Measurements from ENCODE around the gene GNG10.

Gene GNG10

GRCh38 chr9:111628411-111628810, 33.0 kb upstream of the GNG10 start (continued):
- TF ChIP-seq ZNF138 (tag by site-specific recombination; IDR thresholded peaks at IDR 0.05; ENCODE audit: borderline replicate concordance) (no peak), TCF7L2 (IDR thresholded peaks at IDR 0.05; ENCODE audit: borderline replicate concordance, low read depth, low read length) (no peak), ZNF174 (tag by site-specific recombination; IDR thresholded peaks at IDR 0.05) (no peak)
- TF ChIP-seq, protein P1, sequence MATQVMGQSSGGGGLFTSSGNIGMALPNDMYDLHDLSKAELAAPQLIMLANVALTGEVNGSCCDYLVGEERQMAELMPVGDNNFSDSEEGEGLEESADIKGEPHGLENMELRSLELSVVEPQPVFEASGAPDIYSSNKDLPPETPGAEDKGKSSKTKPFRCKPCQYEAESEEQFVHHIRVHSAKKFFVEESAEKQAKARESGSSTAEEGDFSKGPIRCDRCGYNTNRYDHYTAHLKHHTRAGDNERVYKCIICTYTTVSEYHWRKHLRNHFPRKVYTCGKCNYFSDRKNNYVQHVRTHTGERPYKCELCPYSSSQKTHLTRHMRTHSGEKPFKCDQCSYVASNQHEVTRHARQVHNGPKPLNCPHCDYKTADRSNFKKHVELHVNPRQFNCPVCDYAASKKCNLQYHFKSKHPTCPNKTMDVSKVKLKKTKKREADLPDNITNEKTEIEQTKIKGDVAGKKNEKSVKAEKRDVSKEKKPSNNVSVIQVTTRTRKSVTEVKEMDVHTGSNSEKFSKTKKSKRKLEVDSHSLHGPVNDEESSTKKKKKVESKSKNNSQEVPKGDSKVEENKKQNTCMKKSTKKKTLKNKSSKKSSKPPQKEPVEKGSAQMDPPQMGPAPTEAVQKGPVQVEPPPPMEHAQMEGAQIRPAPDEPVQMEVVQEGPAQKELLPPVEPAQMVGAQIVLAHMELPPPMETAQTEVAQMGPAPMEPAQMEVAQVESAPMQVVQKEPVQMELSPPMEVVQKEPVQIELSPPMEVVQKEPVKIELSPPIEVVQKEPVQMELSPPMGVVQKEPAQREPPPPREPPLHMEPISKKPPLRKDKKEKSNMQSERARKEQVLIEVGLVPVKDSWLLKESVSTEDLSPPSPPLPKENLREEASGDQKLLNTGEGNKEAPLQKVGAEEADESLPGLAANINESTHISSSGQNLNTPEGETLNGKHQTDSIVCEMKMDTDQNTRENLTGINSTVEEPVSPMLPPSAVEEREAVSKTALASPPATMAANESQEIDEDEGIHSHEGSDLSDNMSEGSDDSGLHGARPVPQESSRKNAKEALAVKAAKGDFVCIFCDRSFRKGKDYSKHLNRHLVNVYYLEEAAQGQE (tag by site-specific recombination; IDR thresholded peaks at IDR 0.05), result no peak

DNA sequence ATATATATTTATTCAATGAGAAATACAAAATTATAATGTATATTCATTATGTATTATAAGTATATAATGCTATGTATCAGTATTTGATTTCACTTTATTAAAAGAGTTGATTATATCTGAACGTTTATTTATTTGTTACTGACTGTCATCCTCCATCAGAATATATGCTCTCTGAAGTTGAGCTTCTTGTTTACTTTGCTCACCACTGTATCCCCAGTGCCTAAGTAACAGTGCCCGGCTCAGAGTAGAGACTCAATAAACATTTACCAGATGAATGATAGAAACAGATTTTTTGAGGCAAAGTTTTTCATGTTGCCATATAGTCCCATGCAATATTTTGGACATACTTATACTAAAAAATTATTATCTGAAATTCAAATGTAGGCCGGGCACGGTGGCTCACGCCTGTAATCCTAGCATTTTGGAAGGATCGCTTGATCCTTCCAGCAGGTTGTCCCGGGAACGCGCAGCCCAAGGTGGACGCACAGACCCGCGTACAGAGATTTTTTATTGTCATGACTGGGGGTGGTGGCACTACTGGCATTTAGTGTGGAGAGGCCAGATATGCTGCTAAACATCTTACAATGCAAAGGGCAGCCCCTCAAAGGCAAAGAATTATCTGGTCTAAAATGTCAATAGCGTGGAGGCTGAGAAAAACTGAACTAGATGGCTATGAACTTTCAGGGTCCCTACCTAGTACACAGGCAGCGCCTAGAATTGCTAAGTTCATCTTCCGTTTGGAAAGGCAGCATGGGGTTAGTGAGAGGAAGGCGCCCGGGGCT, 31.0 kb upstream of the GNG10 start:
- CTCF ChIA-PET, result interaction anchor here (0.5 to 1.7 kb wide), 3 partner anchors 9 to 32 kb away, joined by 3 to 6 read pairs (median 4); no protein-coding TSS in a partner anchor
- TF ChIP-seq ZNF777 (tag by site-specific recombination; IDR thresholded peaks at IDR 0.05; ENCODE audit: borderline replicate concordance), result 0 out of 2 replicates have a peak, but pooled peaks have one; percentile 14
- TF ChIP-seq PRDM10 (tag by site-specific recombination; IDR thresholded peaks at IDR 0.05), result peak; percentile 93
- peak; percentile 86 for TF ChIP-seq ZNF335 (tag by site-specific recombination; conservative IDR thresholded peaks at IDR 0.05)
- no peak for TF ChIP-seq ZNF324 (tag by site-specific recombination; IDR thresholded peaks at IDR 0.05)
- no peak for TF ChIP-seq ZNF114 (tag by site-specific recombination; IDR thresholded peaks at IDR 0.05)
- Histone ChIP-seq H3K4me1 (ENCODE audit: control insufficient read depth, insufficient read depth, low read length) (peaks cover 2% of the 10 kb centered on the region; the same call in 1 of the 2 replicates), H3K4me3 (ENCODE audit: low read depth, low read length) (peak overlapping the region; percentile 61), H3K27ac (ENCODE audit: extremely low read depth, low read depth, low read length) (peak overlapping the region; percentile 48; the same call in 1 of the 2 replicates), H3K36me3 (ENCODE audit: control insufficient read depth in 2 of 2, insufficient read depth in 1 of 2, low read length in 2 of 2) (no peaks in the 10 kb centered on the region), H3K9me3 (ENCODE audit: control insufficient read depth, insufficient read depth, low read depth, low read length) (no peaks in the 10 kb centered on the region)
- POLR2A ChIA-PET, result interaction anchor here (0.5 to 2.6 kb wide), 26 partner anchors 9 to 749 kb away, joined by 3 to 17 read pairs (median 4); partner anchors contain the start of genes ECPAS, GNG10, PTGR1 and ZNF483

DNA sequence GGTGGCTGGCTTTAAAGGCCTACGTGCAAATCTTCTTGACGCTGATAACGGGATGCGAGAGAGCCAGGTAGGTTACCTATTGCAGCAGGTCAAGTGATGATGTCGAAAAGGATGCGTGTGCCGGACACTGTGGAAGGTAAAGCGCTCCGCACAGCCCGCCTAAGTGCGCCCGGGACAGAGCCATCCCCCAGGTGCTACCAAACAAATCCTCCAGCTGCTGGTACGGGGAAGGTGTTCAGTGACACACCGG, 30.5 kb upstream of the GNG10 start:
- Histone ChIP-seq H3K4me3 (ENCODE audit: low read depth, low read length) (peak overlapping the region; percentile 61), H3K4me1 (ENCODE audit: control insufficient read depth, insufficient read depth, low read length) (peaks cover 2% of the 10 kb centered on the region; the same call in 1 of the 2 replicates), H3K9me3 (ENCODE audit: control insufficient read depth, insufficient read depth, low read depth, low read length) (no peaks in the 10 kb centered on the region), H3K27ac (ENCODE audit: extremely low read depth, low read depth, low read length) (peak overlapping the region; percentile 48; the same call in 1 of the 2 replicates), H3K36me3 (ENCODE audit: control insufficient read depth in 2 of 2, insufficient read depth in 1 of 2, low read length in 2 of 2) (no peaks in the 10 kb centered on the region)
- POLR2A ChIA-PET, result interaction anchor here (0.5 to 2.6 kb wide), 30 partner anchors 9 to 748 kb away, joined by 3 to 17 read pairs (median 4); partner anchors contain the start of genes ECPAS, GNG10, PTGR1 and ZNF483
- CTCF ChIA-PET, result interaction anchor here (1.7 kb wide), 1 partner anchor 33 kb away, joined by 6 read pairs; no protein-coding TSS in a partner anchor
- TF ChIP-seq ZNF692 (tag by site-specific recombination; IDR thresholded peaks at IDR 0.05), result no peak
- TF ChIP-seq ZNF426 (tag by site-specific recombination; IDR thresholded peaks at IDR 0.05), result no peak
- TF ChIP-seq ZNF37A (tag by site-specific recombination; IDR thresholded peaks at IDR 0.05), result no peak
- no peak for TF ChIP-seq ZNF274 (IDR thresholded peaks at IDR 0.05; ENCODE audit: low read length)
- no peak for TF ChIP-seq ZNF274 (tag by site-specific recombination; IDR thresholded peaks at IDR 0.05; ENCODE audit: borderline replicate concordance)
- peak; percentile 82; the same call in 1 of the 2 replicates for TF ChIP-seq ZBTB17 (tag by site-specific recombination; IDR thresholded peaks at IDR 0.05)
- TF ChIP-seq, protein P2, sequence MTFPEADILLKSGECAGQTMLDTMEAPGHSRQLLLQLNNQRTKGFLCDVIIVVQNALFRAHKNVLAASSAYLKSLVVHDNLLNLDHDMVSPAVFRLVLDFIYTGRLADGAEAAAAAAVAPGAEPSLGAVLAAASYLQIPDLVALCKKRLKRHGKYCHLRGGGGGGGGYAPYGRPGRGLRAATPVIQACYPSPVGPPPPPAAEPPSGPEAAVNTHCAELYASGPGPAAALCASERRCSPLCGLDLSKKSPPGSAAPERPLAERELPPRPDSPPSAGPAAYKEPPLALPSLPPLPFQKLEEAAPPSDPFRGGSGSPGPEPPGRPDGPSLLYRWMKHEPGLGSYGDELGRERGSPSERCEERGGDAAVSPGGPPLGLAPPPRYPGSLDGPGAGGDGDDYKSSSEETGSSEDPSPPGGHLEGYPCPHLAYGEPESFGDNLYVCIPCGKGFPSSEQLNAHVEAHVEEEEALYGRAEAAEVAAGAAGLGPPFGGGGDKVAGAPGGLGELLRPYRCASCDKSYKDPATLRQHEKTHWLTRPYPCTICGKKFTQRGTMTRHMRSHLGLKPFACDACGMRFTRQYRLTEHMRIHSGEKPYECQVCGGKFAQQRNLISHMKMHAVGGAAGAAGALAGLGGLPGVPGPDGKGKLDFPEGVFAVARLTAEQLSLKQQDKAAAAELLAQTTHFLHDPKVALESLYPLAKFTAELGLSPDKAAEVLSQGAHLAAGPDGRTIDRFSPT (tag by site-specific recombination; IDR thresholded peaks at IDR 0.05), result no peak
- no peak for TF ChIP-seq ZNF169 (tag by site-specific recombination; IDR thresholded peaks at IDR 0.05)
- TF ChIP-seq, protein P3, sequence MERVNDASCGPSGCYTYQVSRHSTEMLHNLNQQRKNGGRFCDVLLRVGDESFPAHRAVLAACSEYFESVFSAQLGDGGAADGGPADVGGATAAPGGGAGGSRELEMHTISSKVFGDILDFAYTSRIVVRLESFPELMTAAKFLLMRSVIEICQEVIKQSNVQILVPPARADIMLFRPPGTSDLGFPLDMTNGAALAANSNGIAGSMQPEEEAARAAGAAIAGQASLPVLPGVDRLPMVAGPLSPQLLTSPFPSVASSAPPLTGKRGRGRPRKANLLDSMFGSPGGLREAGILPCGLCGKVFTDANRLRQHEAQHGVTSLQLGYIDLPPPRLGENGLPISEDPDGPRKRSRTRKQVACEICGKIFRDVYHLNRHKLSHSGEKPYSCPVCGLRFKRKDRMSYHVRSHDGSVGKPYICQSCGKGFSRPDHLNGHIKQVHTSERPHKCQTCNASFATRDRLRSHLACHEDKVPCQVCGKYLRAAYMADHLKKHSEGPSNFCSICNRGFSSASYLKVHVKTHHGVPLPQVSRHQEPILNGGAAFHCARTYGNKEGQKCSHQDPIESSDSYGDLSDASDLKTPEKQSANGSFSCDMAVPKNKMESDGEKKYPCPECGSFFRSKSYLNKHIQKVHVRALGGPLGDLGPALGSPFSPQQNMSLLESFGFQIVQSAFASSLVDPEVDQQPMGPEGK (tag by site-specific recombination; IDR thresholded peaks at IDR 0.05), result peak; percentile 50; the same call in 1 of the 2 replicates
